T-cell (primary cell): ENCODE measurements around the gene SF3B6. TPM values are rescaled to one million over a fixed set of nuclear protein-coding genes. Genes with fewer than 3 reads are reported as not detected.
"Not testable (repeated sequence)": the region's sequence is repeated elsewhere in the genome, so short reads cannot be mapped to it uniquely, and the experiment has no call there.

Experiments
- ATAC-seq, 4 experiments: fragments of 200-7000 bp in 3 of 4; fragments of 150-1000 bp in 1 of 4; cut with Tn5 transposase; replicated peaks in 1 of 4; 1 replicate in 3 of 4; 2 replicates in 1 of 4; pipeline ENCODE4 v1.10.0; 2021; ENCODE audit warnings: moderate library complexity in 3 of 4, mild to moderate bottlenecking in 2 of 4, moderate number of reproducible peaks in 1 of 4
- CTCF ChIA-PET, 2 donors: fragments of 300-600 bp; sonication (Branson Sonifier 250); formaldehyde crosslinking; loops; one replicate each; lab custom pipeline; 2022; ENCODE audit warnings: antibody characterized with exemption in 2 of 2; lab: Charles Lee
- POLR2A ChIA-PET, 2 donors: fragments of 300-600 bp; sonication (Branson Sonifier 250); formaldehyde crosslinking; loops; one replicate each; lab custom pipeline; 2022; ENCODE audit warnings: antibody characterized with exemption in 2 of 2; lab: Charles Lee
- DNase-seq, 35 experiments: peaks; one replicate each; pipeline versions ENCODE4 v3.0.0 to v3.0.0-alpha.2; 2013 to 2023
- H3K27ac ChIP-seq: one replicate; pipeline ENCODE4 v1.5.1; 2013; ENCODE audit warnings: low read length
- H3K27me3 ChIP-seq, 2 experiments: replicated peaks in 1 of 2; 1 replicate in 1 of 2; 2 replicates in 1 of 2; pipeline versions ENCODE4 v1.6.1 to v1.7.0; 2013; ENCODE audit warnings: low read length in 1 of 2, mixed read lengths in 1 of 2; ENCODE audit not compliant: control insufficient read depth in 2 of 2, insufficient read depth in 2 of 2; ENCODE audit errors: extremely low read depth in 1 of 2
- H3K36me3 ChIP-seq, 2 donors: 1 replicate in 1 of 2; 2 replicates in 1 of 2; pipeline versions ENCODE4 v1.6.1 to v1.7.0; 2013; ENCODE audit warnings: low read length in 1 of 2; ENCODE audit not compliant: control insufficient read depth in 2 of 2, insufficient read depth in 1 of 2; ENCODE audit errors: extremely low read depth in 1 of 2
- H3K4me1 ChIP-seq, 2 experiments: 1 replicate in 1 of 2; 2 replicates in 1 of 2; pipeline versions ENCODE4 v1.6.1 to v1.7.0; 2013; ENCODE audit warnings: low read length in 2 of 2, mixed read lengths in 1 of 2; ENCODE audit not compliant: insufficient read depth in 2 of 2, control insufficient read depth in 1 of 2; ENCODE audit errors: extremely low read depth in 1 of 2
- H3K4me3 ChIP-seq, 2 donors: 1 replicate in 1 of 2; 2 replicates in 1 of 2; pipeline versions ENCODE4 v1.5.1 to v1.7.0; 2013; ENCODE audit warnings: mild to moderate bottlenecking in 2 of 2, low read length in 1 of 2, moderate library complexity in 1 of 2; ENCODE audit not compliant: control insufficient read depth in 1 of 2; ENCODE audit errors: extremely low read depth in 1 of 2
- H3K9me3 ChIP-seq: 2 replicates; pipeline ENCODE4 v1.7.0; 2013
- H3K27ac Mint-ChIP-seq, 2 donors: one replicate each; pipeline ENCODE4 v1.8.0; 2020 to 2021; ENCODE audit warnings: mild to moderate bottlenecking in 2 of 2, mixed read lengths in 2 of 2
- H3K27me3 Mint-ChIP-seq, 2 donors: one replicate each; pipeline ENCODE4 v1.8.0; 2021 to 2022; ENCODE audit warnings: mixed read lengths in 2 of 2
- H3K36me3 Mint-ChIP-seq: one replicate; pipeline ENCODE4 v1.8.0; 2021; ENCODE audit warnings: mixed read lengths
- H3K4me1 Mint-ChIP-seq, 3 donors: one replicate each; pipeline ENCODE4 v1.8.0; 2020 to 2022; ENCODE audit warnings: mixed read lengths in 3 of 3, mild to moderate bottlenecking in 1 of 3
- H3K4me3 Mint-ChIP-seq, 3 donors: one replicate each; pipeline ENCODE4 v1.8.0; 2020 to 2022; ENCODE audit warnings: mild to moderate bottlenecking in 3 of 3, mixed read lengths in 3 of 3, moderate library complexity in 3 of 3
- H3K9me3 Mint-ChIP-seq, 3 donors: one replicate each; pipeline ENCODE4 v1.8.0; 2020 to 2022; ENCODE audit warnings: mixed read lengths in 3 of 3
- WGBS: methylation state at CpG from one replicate; pipeline ENCODE4 v1.1.5; 2013; ENCODE audit warnings: missing lambda C conversion rate; ENCODE audit not compliant: insufficient coverage; 5-methylcytosine and 5-hydroxymethylcytosine counted together
- total RNA-seq, 35 experiments: library from RNA in 6 of 35; stranded (reverse) in 6 of 35; fragments of 120-200 nt in 1 of 35; gene quantifications; one replicate each; pipeline versions ENCODE4 v1.2.1 to v1.2.4 and lab custom pipeline; 2013 to 2026

Gene SF3B6
- total RNA-seq, 5 donors from 2014 or later (not counting 1 experiment from before 2014, with no cell fraction given), result 43.7 to 53.0 (median 47.0) TPM

GRCh38 chr2:24109431-24109830 is 33.3 kb upstream of the SF3B6 start:
- not testable (repeated sequence) for H3K27ac Mint-ChIP-seq, H3K36me3 ChIP-seq, DNase-seq, H3K27me3 Mint-ChIP-seq, H3K4me3 ChIP-seq, H3K9me3 ChIP-seq, H3K4me1 ChIP-seq, H3K27me3 ChIP-seq, H3K4me1 Mint-ChIP-seq, H3K4me3 Mint-ChIP-seq, H3K27ac ChIP-seq, ATAC-seq
- H3K36me3 Mint-ChIP-seq, result peaks cover 24% of the 10 kb centered on the region
- no CpG with 5 or more reads among the region's 1 CpG for WGBS
- ChIA-PET CTCF (interaction anchor here in 1 of 2 donors (0.6 kb wide), 1 partner anchor 178 kb away, joined by 3 read pairs; no protein-coding TSS in a partner anchor), POLR2A (interaction anchor here in 1 of 2 donors (0.6 kb wide), 1 partner anchor 265 kb away, joined by 4 read pairs; no protein-coding TSS in a partner anchor)
- H3K9me3 Mint-ChIP-seq, result peaks cover 12 to 33% (median 13%) of the 10 kb centered on the region in 3 donors

- POLR2A ChIA-PET, result no interaction called here
- CTCF ChIA-PET, result no interaction called here
- Histone ChIP-seq H3K27me3 (no peaks in the 10 kb centered on the region), H3K4me3 (no peak overlapping the region), H3K9me3 (peaks cover 3% of the 10 kb centered on the region), H3K4me1 (no peaks in the 10 kb centered on the region), H3K27ac (no peak overlapping the region), H3K36me3 (peaks cover 0 to 4% of the 10 kb centered on the region in 2 donors)
- Mint-ChIP-seq H3K9me3 (peaks cover 12 to 33% (median 13%) of the 10 kb centered on the region in 3 donors), H3K4me3 (no peak overlapping the region), H3K36me3 (peaks cover 29% of the 10 kb centered on the region), H3K27me3 (no peaks in the 10 kb centered on the region), H3K4me1 (no peaks in the 10 kb centered on the region), H3K27ac (no peak overlapping the region)
- no CpG with 5 or more reads among the region's 1 CpG for WGBS
- DNase-seq (no peak), ATAC-seq (no peak)
Observed at GRCh38 chr2:24107336-24107735, 31.2 kb upstream of the SF3B6 start.

GRCh38 chr2:24106786-24107185 is 30.7 kb upstream of the SF3B6 start:
- Mint-ChIP-seq H3K4me1 (no peaks in the 10 kb centered on the region), H3K27me3 (no peaks in the 10 kb centered on the region), H3K9me3 (peaks cover 12 to 33% (median 13%) of the 10 kb centered on the region in 3 donors), H3K36me3 (peaks cover 34% of the 10 kb centered on the region), H3K4me3 (no peak overlapping the region), H3K27ac (no peak overlapping the region)
- peaks cover 0 to 4% of the 10 kb centered on the region in 2 donors for H3K36me3 ChIP-seq
- no peak for DNase-seq
- no peaks in the 10 kb centered on the region for H3K27me3 ChIP-seq
- POLR2A ChIA-PET, result interaction anchor here in 1 of 2 donors (0.6 kb wide), 1 partner anchor 8 kb away, joined by 4 read pairs; no protein-coding TSS in a partner anchor
- no peak for ATAC-seq
- H3K4me3 ChIP-seq, result no peak overlapping the region
- H3K27ac ChIP-seq, result no peak overlapping the region
- peaks cover 3% of the 10 kb centered on the region for H3K9me3 ChIP-seq
- no peaks in the 10 kb centered on the region for H3K4me1 ChIP-seq
- CTCF ChIA-PET, result no interaction called here

GRCh38 chr2:24105816-24106215 is 29.7 kb upstream of the SF3B6 start:
- H3K27ac Mint-ChIP-seq, result no peak overlapping the region
- ChIA-PET CTCF (interaction anchor here (0.6 kb wide), 2 partner anchors 24 to 142 kb away, joined by 3 to 7 read pairs; no protein-coding TSS in a partner anchor), POLR2A (no interaction called here)
- H3K9me3 ChIP-seq, result peaks cover 3% of the 10 kb centered on the region
- H3K4me1 ChIP-seq, result no peaks in the 10 kb centered on the region
- no peak overlapping the region for H3K27ac ChIP-seq
- H3K9me3 Mint-ChIP-seq, result peaks cover 12 to 33% (median 13%) of the 10 kb centered on the region in 3 donors
- DNase-seq (no peak), ATAC-seq (no peak)
- H3K36me3 ChIP-seq, result peaks cover 0 to 4% of the 10 kb centered on the region in 2 donors
- no CpG with 5 or more reads among the region's 2 CpGs for WGBS
- H3K27me3 Mint-ChIP-seq, result no peaks in the 10 kb centered on the region
- peaks cover 38% of the 10 kb centered on the region for H3K36me3 Mint-ChIP-seq
- no peak overlapping the region for H3K4me3 Mint-ChIP-seq
- H3K4me3 ChIP-seq, result no peak overlapping the region
- no peaks in the 10 kb centered on the region for H3K4me1 Mint-ChIP-seq
- H3K27me3 ChIP-seq, result no peaks in the 10 kb centered on the region

GRCh38 chr2:24104906-24105305 is 28.8 kb upstream of the SF3B6 start:
- Histone ChIP-seq H3K27me3 (no peaks in the 10 kb centered on the region), H3K9me3 (peaks cover 3% of the 10 kb centered on the region), H3K4me1 (no peaks in the 10 kb centered on the region), H3K4me3 (no peak overlapping the region), H3K27ac (no peak overlapping the region), H3K36me3 (peaks cover 0 to 4% of the 10 kb centered on the region in 2 donors)
- WGBS, result 90% methylated on average over 4 of the region's 4 CpGs
- H3K4me1 Mint-ChIP-seq, result no peaks in the 10 kb centered on the region
- peaks cover 45% of the 10 kb centered on the region for H3K36me3 Mint-ChIP-seq
- no peak for ATAC-seq
- CTCF ChIA-PET, result interaction anchor here (0.6 kb wide), 2 partner anchors 23 to 141 kb away, joined by 3 to 7 read pairs; no protein-coding TSS in a partner anchor
- no peak overlapping the region for H3K4me3 Mint-ChIP-seq
- DNase-seq, result no peak
- peaks cover 12 to 37% (median 13%) of the 10 kb centered on the region in 3 donors for H3K9me3 Mint-ChIP-seq
- POLR2A ChIA-PET, result no interaction called here
- H3K27ac Mint-ChIP-seq, result no peak overlapping the region
- H3K27me3 Mint-ChIP-seq, result no peaks in the 10 kb centered on the region

GRCh38 chr2:24104110-24104650 is 28.1 kb upstream of the SF3B6 start:
- Histone ChIP-seq H3K27ac (no peak overlapping the region), H3K4me1 (no peaks in the 10 kb centered on the region), H3K27me3 (no peaks in the 10 kb centered on the region), H3K4me3 (no peak overlapping the region), H3K9me3 (peaks cover 3% of the 10 kb centered on the region), H3K36me3 (peaks cover 0 to 4% of the 10 kb centered on the region in 2 donors)
- no peaks in the 10 kb centered on the region for H3K4me1 Mint-ChIP-seq
- ChIA-PET CTCF (no interaction called here), POLR2A (no interaction called here)
- H3K27ac Mint-ChIP-seq, result no peak overlapping the region
- H3K9me3 Mint-ChIP-seq, result peaks cover 13 to 40% (median 14%) of the 10 kb centered on the region in 3 donors
- H3K4me3 Mint-ChIP-seq, result no peak overlapping the region
- H3K36me3 Mint-ChIP-seq, result peaks cover 47% of the 10 kb centered on the region
- no peak for DNase-seq
- 92% methylated on average over 6 of the region's 8 CpGs for WGBS
- H3K27me3 Mint-ChIP-seq, result no peaks in the 10 kb centered on the region
- ATAC-seq, result no peak
